Measurements from ENCODE around the gene BPIFB1.

BPIFB1 gene

GRCh38 chr20:33328157-33329137 lies 45.4 kb downstream of the BPIFB1 start:
- no peak for DNase-seq

GRCh38 chr20:33332905-33333456 lies 50.0 kb downstream of the BPIFB1 start:
- no peak for DNase-seq

- no peak for DNase-seq
These were observed 50.6 kb downstream of the BPIFB1 start for GRCh38 chr20:33333616-33334015.

DNA sequence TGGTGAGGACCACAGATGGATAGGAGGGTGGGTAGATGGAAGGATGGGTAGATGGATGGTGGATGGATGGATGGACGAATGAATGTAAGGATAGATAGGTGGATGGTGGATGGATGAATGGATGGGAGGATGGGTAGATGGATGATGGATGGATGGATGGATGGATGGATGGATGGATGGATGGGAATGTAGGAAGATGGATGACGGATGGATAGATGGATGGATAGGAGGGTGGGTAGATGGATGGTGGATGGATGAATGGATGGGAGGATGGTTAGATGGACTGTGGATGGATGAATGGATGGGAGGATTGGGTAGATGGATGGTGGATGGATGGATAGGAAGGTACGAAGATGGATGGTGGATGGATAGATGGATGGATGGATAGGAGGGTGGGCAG lies 51.1 kb downstream of the BPIFB1 start:
- DNase-seq: no peak

GRCh38 chr20:33336375-33336774 lies 53.4 kb downstream of the BPIFB1 start:
- DNase-seq: no peak

DNA sequence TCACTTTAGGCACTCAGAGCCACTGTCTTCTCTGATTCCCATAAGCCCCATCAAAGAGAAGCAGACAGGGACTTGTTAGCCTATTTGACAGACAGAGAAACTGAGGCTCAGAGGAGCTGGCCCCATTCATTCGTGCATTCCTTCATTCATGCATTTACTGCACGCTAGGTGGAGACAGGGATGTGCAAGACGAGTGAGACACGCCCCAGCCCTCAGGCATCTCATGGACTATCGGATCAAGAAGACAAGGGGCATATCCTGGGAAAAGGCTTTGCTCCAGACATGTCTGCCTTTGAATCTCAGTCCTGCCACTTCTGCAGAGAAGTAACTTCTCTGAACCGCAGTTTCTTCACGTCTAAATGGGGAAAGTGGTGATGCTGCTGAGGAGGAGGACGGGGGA lies 54.1 kb downstream of the BPIFB1 start:
- no peak for DNase-seq

GRCh38 chr20:33337531-33338165 lies 54.6 kb downstream of the BPIFB1 start:
- DNase-seq: no peak

DNA sequence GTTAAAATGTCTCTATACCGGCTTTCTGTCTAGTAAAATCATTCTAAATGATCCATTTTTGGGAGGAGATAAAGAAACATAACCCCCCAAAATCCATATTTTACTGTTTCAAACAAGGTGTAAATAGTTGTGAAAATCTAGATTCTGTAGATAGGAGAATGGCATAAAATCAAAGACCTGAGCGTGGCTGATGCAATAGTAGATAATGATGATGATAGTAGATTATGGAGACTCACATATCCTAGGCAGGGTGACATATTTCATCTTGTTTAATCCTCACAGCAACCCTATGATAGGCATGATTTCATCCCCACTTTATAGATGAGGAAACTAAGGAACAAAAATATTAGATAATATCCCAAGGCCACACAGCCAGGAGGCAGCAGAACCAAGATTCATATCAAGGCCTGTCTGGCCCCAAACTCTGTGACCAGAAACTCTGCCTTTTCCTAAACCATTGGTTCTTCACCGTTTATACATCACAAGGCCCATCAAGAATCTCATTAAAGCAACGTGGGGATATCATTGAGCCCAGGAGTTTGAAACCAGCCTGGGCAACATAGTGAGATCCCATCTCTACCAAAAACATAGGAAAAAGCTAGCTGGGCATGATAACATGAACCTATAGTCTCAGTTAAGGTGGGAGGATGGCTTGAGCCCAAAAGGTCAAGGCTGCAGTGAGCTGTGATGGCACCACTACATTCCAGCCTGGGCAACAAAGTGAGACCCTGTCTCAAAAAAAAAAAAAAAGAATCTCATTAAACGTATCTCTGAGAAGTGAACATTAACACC lies 55.6 kb downstream of the BPIFB1 start:
- DNase-seq: no peak

DNA sequence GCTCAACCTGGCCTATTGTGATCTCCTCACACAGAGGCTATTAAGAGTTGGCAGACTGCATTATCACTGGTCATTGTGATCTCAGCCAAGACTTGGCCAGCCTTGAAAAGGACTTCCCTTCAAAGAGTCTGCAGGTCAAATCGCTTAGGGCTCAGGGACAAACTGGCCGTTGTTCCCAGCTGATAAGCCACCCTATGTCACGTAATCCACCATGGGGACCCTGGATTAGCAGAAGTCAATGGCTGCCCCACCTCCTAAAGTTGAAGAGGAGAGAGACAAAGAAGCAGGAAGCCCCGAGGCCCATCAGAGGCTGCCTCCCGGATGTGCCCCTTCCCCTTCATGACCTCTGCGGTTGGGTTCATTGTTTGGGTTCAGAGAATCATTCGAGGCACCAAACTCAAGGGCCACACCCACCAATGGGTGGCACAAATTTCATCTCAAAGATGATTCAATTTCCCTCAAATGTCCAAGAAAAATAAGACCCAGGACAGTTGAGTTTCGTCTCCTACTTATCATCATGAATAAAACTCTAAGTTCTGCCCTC lies 56.6 kb downstream of the BPIFB1 start:
- DNase-seq: no peak

DNA sequence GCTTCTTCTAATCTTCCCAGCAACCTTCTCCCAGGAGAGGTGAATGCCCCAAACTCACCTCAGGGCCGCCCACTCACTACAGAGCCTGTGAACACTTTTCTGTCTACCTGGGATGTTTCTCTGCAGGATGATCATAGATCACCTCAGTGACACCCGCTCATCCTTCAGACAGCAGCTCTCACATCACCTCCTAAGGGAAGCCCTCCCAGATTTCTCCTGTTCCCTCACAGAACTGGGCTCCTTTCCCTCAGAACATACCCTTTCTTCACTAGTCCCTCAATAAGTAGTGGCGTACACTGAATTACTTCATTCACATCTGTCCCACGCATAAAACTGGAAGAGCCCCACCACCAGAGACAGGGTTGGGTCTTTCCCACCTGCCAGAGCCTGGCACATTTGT lies 60.5 kb downstream of the BPIFB1 start:
- DNase-seq: no peak

DNA sequence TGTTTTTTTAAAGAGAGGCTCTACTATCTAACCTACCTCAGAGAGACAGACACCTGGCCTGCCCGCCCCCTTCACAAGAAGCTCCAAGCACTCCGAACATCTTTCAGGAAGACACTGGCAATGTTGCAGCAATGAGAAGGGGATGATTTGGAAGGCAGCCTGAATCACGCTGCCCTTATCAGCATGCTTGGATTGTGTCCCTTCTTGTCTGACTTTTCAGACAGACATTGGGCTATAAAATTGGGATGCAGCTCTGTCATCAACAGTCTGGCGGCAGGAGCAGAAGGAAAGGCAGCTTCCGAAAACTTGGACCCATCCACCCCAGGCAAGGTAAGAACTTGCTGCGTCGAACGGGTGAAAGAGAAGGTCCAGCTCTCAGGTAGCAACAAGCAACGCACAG lies 62.3 kb downstream of the BPIFB1 start:
- DNase-seq: no peak

GRCh38 chr20:33348136-33348937 lies 65.3 kb downstream of the BPIFB1 start:
- DNase-seq: no peak

- DNase-seq: no peak
These were observed 66.5 kb downstream of the BPIFB1 start for GRCh38 chr20:33349493-33349892.

DNA sequence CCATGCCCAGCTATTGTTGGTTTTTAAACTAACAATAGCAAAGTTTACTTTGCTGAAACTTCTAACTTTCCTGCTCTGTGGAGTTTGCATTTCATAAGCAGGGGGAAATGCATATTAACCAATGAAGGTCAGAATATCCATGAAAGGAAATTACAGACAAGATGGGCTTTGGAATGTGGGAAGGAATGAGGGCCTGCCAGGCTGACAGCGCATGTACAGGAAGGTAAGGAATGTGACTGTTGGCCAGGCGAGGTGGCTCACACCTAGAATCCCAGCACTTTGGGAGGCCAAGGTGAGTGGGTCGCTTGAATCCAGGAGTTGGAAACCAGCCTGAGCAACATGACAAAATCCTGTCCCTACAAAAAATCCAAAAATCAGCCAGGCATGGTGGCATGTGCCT lies 68.7 kb downstream of the BPIFB1 start:
- DNase-seq: no peak

GRCh38 chr20:33352258-33353012 lies 69.4 kb downstream of the BPIFB1 start:
- DNase-seq: no peak

- DNase-seq: no peak
These were observed 70.0 kb downstream of the BPIFB1 start for GRCh38 chr20:33353013-33353402.

Data from stimulated activated CD4-positive, alpha-beta T cell treated with anti-CD3 and anti-CD28 coated beads, Interleukin-4, amount 100 ng/mL, for 1 hour (primary cell).